DMS53 treated with DMSO at 0.1 percent for 48 hours (cell line): ENCODE results near the gene PAK3.

Experiments
- DNase-seq: peaks from one replicate; lab custom pipeline; 2025; ENCODE audit not compliant: unreplicated experiment; lab: John Stamatoyannopoulos, UW

PAK3 gene

DNA sequence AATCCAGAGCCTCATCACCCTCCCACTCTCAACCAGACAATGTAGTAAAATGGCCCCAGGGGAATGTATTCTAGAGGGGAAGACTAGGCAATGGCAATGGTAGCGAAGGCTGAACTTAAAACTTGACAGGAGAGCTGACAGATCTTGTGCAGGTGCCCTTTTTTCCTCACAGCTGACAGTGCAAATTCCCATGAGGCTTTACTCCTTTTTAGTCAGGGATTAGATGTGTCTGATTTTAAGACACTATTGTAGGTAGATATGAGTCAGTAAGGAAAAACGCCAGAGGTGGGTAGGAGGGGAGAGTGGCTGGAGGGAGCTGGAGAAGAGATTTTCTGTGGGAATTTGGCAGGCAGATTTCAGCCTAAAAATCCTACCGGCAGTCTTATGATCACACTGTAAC is 163.6 kb downstream of the PAK3 start:
- no peak for DNase-seq

DNA sequence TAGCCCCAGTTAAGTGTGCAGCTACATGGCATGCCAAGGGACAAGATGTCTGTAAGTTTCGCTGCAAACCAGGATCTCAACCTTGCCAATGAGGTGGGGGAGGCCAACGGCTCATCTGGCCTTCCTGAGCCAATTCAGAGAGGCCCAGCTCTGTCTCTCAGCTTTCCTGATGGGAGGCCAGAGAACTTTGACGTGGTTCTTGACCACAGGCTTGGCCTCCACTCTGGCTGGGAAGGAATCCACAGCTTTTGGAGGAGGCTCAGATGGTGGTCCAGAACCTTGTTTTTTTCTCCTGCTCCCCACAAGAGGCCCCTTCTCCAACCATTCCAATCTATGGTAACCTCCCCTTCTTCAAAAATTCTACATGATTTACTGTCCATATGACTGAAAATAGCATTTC is 164.5 kb downstream of the PAK3 start:
- no peak for DNase-seq

DNA sequence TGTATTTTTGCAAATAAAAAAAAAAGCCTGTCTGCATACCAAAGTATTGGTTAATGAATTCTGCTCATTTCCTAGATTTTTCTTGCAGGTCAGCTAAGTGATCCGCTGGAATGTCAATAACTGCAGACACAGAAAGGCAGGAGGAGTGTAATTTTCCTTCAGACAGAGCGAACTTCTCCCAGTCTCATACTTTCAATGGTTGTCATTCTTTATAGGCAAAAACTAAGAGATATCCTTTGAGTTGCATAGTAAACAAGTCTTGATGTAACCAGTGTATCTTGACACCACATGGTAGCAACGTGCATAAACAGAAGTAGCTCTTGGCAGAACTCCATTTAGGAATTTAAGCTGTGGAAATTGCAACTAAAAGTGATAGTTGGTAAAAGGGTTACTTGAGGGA is 166.1 kb downstream of the PAK3 start:
- DNase-seq = no peak

DNA sequence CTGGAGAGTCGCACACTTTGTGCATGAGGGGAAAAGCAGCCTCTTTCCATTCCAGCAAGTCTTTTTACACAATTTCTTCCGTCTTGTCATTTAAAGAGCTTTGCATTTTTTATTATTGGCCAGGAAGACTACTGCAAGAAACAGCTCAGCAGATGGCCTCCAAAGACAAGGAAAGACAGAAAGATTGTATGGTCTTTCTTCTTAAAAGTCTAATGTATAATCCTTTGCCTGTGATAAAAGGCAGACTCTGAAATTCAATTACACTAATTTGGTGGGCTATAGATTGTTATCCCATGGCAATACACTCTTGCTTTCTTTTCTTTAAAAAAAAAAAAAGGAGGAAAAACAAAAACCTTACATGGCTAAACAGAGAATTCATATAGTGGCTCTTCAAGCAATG is 168.4 kb downstream of the PAK3 start:
- no peak for DNase-seq

DNA sequence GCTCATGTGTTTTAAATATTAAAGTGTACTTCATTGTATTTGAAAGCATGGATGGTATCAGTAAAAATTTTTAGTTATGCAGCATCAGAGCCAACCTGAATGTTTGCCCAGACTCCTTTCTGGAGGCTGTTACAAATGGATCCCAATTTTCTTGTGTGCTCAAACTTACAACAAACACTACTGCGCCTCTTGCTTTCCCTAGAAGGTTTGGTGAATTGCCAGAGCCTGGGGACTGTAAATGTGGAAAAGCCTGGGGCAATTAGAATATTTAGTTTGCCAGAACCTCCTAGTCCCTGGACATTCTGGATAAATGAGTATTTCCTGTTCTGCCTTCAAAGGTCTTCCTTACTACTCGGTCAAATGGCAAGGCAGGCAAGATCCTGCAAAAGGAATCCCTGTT is 169.5 kb downstream of the PAK3 start:
- DNase-seq = no peak

DNA sequence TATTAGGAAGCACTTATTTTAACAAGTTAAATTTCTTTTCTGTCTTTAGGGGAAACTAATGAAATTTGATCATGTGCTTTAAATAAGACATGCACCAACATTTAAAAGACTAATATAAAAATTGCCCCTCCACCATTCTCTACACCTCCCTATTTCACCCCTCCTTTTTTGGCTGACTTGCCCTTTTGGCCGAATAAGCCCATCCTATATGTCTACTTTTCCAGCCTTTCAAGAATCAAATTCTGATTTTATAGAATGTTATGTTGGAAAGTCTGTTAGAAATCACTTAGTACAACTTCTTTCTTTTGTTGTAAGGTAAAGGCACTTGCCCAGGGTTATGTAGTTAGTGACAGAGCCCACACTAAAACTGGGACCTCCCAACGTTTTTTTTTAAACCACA is 172.5 kb downstream of the PAK3 start:
- no peak for DNase-seq

DNA sequence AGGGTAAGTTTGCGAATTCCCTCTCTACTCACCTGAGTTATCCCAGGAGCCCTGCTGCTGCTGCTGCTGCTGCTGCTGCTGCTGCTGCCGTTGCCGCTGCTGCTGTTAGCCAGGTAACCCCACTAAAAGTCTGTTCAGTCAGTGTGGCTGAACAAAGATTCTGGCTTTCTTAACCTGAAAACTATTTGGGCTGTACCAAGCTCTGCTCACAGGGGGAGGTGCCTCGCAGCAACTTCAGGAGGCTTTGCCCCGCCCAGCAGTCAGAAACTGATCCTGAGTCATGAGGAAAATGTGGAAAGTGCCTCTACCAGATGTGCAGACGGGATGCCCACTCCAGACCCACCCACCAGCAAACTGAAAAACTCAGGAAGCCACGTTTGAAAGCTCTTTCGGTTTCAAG is 174.3 kb downstream of the PAK3 start, which contains the start of gene CAPN6:
Gene CAPN6 (minus strand): TSS at position 145 of the 400 bp plus-strand sequence. CDS start 6,547 bp downstream, outside the sequence.
- DNase-seq = no peak
